CD4-positive, alpha-beta T cell (primary cell): Measurements from ENCODE around the gene SLC4A2. TPM values are rescaled to one million over a fixed set of nuclear protein-coding genes. Genes with fewer than 3 reads are reported as not detected.

Experiments used
- ATAC-seq: fragments of 200-7000 bp; cut with Tn5 transposase; one replicate; pipeline ENCODE4 v1.10.0; 2022; ENCODE audit warnings: mild to moderate bottlenecking; ENCODE audit not compliant: poor library complexity
- CTCF ChIA-PET: fragments of 350-600 bp; sonication (Branson Sonifier 250); formaldehyde crosslinking; loops from one replicate; lab custom pipeline; 2021; ENCODE audit warnings: antibody characterized with exemption, inconsistent platforms; lab: Charles Lee
- POLR2A ChIA-PET: fragments of 350-600 bp; sonication (Branson Sonifier 250); formaldehyde crosslinking; loops from one replicate; lab custom pipeline; 2021; ENCODE audit warnings: antibody characterized with exemption, inconsistent platforms; lab: Charles Lee
- DNase-seq, 14 experiments: peaks; one replicate each; pipeline ENCODE4 v3.0.0-alpha.2; 2013 to 2020; ENCODE audit warnings: mixed read lengths in 2 of 14
- H3K27ac ChIP-seq, 2 donors: one replicate each; pipeline versions ENCODE4 v1.5.1 to v1.7.0; 2013; ENCODE audit warnings: low read length in 2 of 2, low read depth in 1 of 2, mild to moderate bottlenecking in 1 of 2
- H3K27me3 ChIP-seq, 2 experiments: 1 replicate in 1 of 2; 2 replicates in 1 of 2; pipeline versions ENCODE4 v1.6.1 to v1.7.0; 2013; ENCODE audit warnings: low read length in 2 of 2, control low read depth in 1 of 2, mild to moderate bottlenecking in 1 of 2, moderate library complexity in 1 of 2; ENCODE audit not compliant: insufficient read depth in 2 of 2, control insufficient read depth in 1 of 2
- H3K36me3 ChIP-seq: one replicate; pipeline ENCODE4 v1.6.1; 2013; ENCODE audit warnings: low read length, control low read depth; ENCODE audit not compliant: insufficient read depth
- H3K4me1 ChIP-seq: one replicate; pipeline ENCODE4 v1.6.1; 2013; ENCODE audit warnings: low read length, control low read depth; ENCODE audit not compliant: insufficient read depth
- H3K4me3 ChIP-seq: one replicate; pipeline ENCODE4 v1.5.1; 2013; ENCODE audit warnings: mild to moderate bottlenecking, low read length, moderate library complexity
- H3K9me3 ChIP-seq, 2 experiments: 1 replicate in 1 of 2; 2 replicates in 1 of 2; pipeline versions ENCODE4 v1.6.1 to v1.7.0; 2013; ENCODE audit warnings: low read length in 2 of 2, mild to moderate bottlenecking in 2 of 2, control low read depth in 1 of 2, moderate library complexity in 1 of 2; ENCODE audit not compliant: control insufficient read depth in 1 of 2, insufficient read depth in 1 of 2
- H3K27ac Mint-ChIP-seq: one replicate; pipeline ENCODE4 v1.8.0; 2020; ENCODE audit warnings: mixed read lengths
- H3K27me3 Mint-ChIP-seq: one replicate; pipeline ENCODE4 v1.8.0; 2021; ENCODE audit warnings: mixed read lengths
- H3K36me3 Mint-ChIP-seq: one replicate; pipeline ENCODE4 v1.8.0; 2021; ENCODE audit warnings: low read depth, mixed read lengths
- H3K4me1 Mint-ChIP-seq: one replicate; pipeline ENCODE4 v1.8.0; 2021; ENCODE audit warnings: low read depth, mixed read lengths
- H3K4me3 Mint-ChIP-seq: one replicate; pipeline ENCODE4 v1.8.0; 2020; ENCODE audit warnings: mild to moderate bottlenecking, mixed read lengths
- H3K9me3 Mint-ChIP-seq: one replicate; pipeline ENCODE4 v1.8.0; 2020; ENCODE audit warnings: mixed read lengths
- CTCF ChIP-seq: fragments of 200-600 bp; IDR thresholded peaks from one replicate; pipeline ENCODE4 v1.8.0; 2022; ENCODE audit warnings: antibody characterized with exemption, mild to moderate bottlenecking
- intact Hi-C, 2 experiments: fragments of 100-400 bp; cut with DNase I in 1 of 2; cut with micrococcal nuclease in 1 of 2; formaldehyde crosslinking; loops; one replicate each; pipeline versions ENCODE4 v1.15.1 to v1.9.0; 2023 to 2025; cut with DNase I, micrococcal nuclease
- total RNA-seq, 174 experiments: library from RNA in 2 of 174; stranded (reverse) in 2 of 174; gene quantifications; one replicate each; pipeline ENCODE4 v1.2.3 and lab custom pipeline; 2021 to 2026

SLC4A2 gene
- total RNA-seq, 2 experiments from 2014 or later = 27.1 to 31.4 TPM

DNA sequence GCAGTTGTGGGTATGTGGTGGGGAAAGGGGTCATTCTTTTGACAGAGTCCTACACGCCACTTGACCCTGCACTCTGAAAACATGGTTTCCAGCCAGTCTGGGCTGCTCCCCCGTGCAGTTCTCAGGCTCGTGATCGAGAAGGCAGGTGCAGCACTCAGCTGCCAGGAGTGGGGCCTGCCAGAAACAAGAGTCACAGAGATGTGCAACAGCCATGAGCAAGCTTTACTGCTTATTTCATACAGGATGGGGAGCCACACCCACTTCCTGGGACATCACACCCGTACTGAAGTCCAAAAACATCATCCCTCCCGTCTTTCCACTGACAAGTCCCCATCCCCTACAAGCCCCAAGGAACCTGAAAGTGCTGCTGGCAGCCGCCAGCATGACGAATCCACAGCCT, 44.4 kb upstream of the SLC4A2 start:
- CTCF ChIA-PET = interaction anchor here (0.6 to 1.4 kb wide), 5 partner anchors 21 to 76 kb away, joined by 3 read pairs; no protein-coding TSS in a partner anchor
- Mint-ChIP-seq H3K4me1 (peaks cover 90% of the 10 kb centered on the region), H3K27ac (peak overlapping the region; percentile 97), H3K36me3 (peaks cover 8% of the 10 kb centered on the region), H3K4me3 (peak overlapping the region; percentile 85), H3K9me3 (no peaks in the 10 kb centered on the region), H3K27me3 (no peaks in the 10 kb centered on the region)
- Histone ChIP-seq H3K4me1 (peaks cover 96% of the 10 kb centered on the region), H3K4me3 (peak overlapping the region; percentile 72), H3K9me3 (peaks cover 0 to 6% of the 10 kb centered on the region in 2 experiments), H3K36me3 (no peaks in the 10 kb centered on the region), H3K27ac (peak overlapping the region; percentile 97 to 99), H3K27me3 (no peaks in the 10 kb centered on the region)
- POLR2A ChIA-PET = interaction anchor here (0.8 to 8.5 kb wide), 9 partner anchors 10 to 45 kb away, joined by 3 to 77 read pairs (median 11); partner anchors contain the start of genes ABCB8, CDK5, NOS3 and SLC4A2
- ATAC-seq = no peak
- no peak for TF ChIP-seq CTCF
- intact Hi-C loops = loop anchor here (1.0 to 10.0 kb wide), 6 partner anchors 13 to 920 kb away; partner anchors contain the start of genes ABCB8 (in 2 of the 2), CDK5 (in 2 of the 2), SLC4A2 (in 2 of the 2) and KCNH2 (in 1 of the 2)
- peak in 10 of 14 experiments; percentile 28 to 71 (median 50) for DNase-seq

GRCh38 chr7:151015967-151016366, 43.4 kb upstream of the SLC4A2 start:
- peaks cover 0 to 6% of the 10 kb centered on the region in 2 experiments for H3K9me3 ChIP-seq
- peaks cover 86% of the 10 kb centered on the region for H3K4me1 ChIP-seq
- H3K4me3 ChIP-seq = no peak overlapping the region
- ChIA-PET POLR2A (interaction anchor here (1.4 kb wide), 1 partner anchor 42 kb away, joined by 4 read pairs; no protein-coding TSS in a partner anchor), CTCF (interaction anchor here (1.2 to 4.6 kb wide), 2 partner anchors 12 to 53 kb away, joined by 5 to 39 read pairs; partner anchors contain the start of gene ABCB8)
- Mint-ChIP-seq H3K9me3 (no peaks in the 10 kb centered on the region), H3K36me3 (peaks cover 8% of the 10 kb centered on the region), H3K4me3 (peak overlapping the region; percentile 64), H3K4me1 (peaks cover 80% of the 10 kb centered on the region), H3K27me3 (peaks cover 9% of the 10 kb centered on the region), H3K27ac (peak overlapping the region; percentile 83)
- DNase-seq = no peak
- peaks cover 4 to 7% of the 10 kb centered on the region in 2 experiments for H3K27me3 ChIP-seq
- peak overlapping the region; percentile 97 to 99 for H3K27ac ChIP-seq
- intact Hi-C loops = loop anchor here (1.0 to 10.0 kb wide), 5 partner anchors 13 to 919 kb away; partner anchors contain the start of genes CDK5 (in 2 of the 2), SLC4A2 (in 2 of the 2) and ABCB8 (in 1 of the 2)
- ATAC-seq = no peak
- no peaks in the 10 kb centered on the region for H3K36me3 ChIP-seq
- TF ChIP-seq CTCF = no peak

GRCh38 chr7:151016505-151016904, 42.9 kb upstream of the SLC4A2 start:
- Histone ChIP-seq H3K4me3 (no peak overlapping the region), H3K27me3 (peaks cover 4 to 7% of the 10 kb centered on the region in 2 experiments), H3K4me1 (peaks cover 80% of the 10 kb centered on the region), H3K27ac (no peak overlapping the region), H3K36me3 (no peaks in the 10 kb centered on the region), H3K9me3 (peaks cover 0 to 6% of the 10 kb centered on the region in 2 experiments)
- H3K4me1 Mint-ChIP-seq = peaks cover 76% of the 10 kb centered on the region
- peaks cover 10% of the 10 kb centered on the region for H3K27me3 Mint-ChIP-seq
- POLR2A ChIA-PET = interaction anchor here (1.1 to 4.7 kb wide), 3 partner anchors 7 to 42 kb away, joined by 3 to 50 read pairs (median 4); no protein-coding TSS in a partner anchor
- DNase-seq = no peak
- H3K36me3 Mint-ChIP-seq = peaks cover 8% of the 10 kb centered on the region
- CTCF ChIA-PET = interaction anchor here (1.2 to 4.6 kb wide), 3 partner anchors 9 to 54 kb away, joined by 4 to 39 read pairs (median 5); partner anchors contain the start of gene ABCB8
- intact Hi-C loops = loop anchor here (1.0 to 10.0 kb wide), 4 partner anchors 30 to 918 kb away; partner anchors contain the start of genes CDK5 (in 2 of the 2) and SLC4A2 (in 2 of the 2)
- no peak for ATAC-seq
- peak overlapping the region; percentile 83 for H3K27ac Mint-ChIP-seq
- no peak for TF ChIP-seq CTCF
- peak overlapping the region; percentile 64 for H3K4me3 Mint-ChIP-seq
- H3K9me3 Mint-ChIP-seq = no peaks in the 10 kb centered on the region
